Measurements from ENCODE around the gene SLC12A7. TPM values are rescaled to one million over a fixed set of nuclear protein-coding genes. Genes with fewer than 3 reads are reported as not detected.

The SLC12A7 gene
- total RNA-seq, 1 experiment from 2014 or later: 30.8 TPM

DNA sequence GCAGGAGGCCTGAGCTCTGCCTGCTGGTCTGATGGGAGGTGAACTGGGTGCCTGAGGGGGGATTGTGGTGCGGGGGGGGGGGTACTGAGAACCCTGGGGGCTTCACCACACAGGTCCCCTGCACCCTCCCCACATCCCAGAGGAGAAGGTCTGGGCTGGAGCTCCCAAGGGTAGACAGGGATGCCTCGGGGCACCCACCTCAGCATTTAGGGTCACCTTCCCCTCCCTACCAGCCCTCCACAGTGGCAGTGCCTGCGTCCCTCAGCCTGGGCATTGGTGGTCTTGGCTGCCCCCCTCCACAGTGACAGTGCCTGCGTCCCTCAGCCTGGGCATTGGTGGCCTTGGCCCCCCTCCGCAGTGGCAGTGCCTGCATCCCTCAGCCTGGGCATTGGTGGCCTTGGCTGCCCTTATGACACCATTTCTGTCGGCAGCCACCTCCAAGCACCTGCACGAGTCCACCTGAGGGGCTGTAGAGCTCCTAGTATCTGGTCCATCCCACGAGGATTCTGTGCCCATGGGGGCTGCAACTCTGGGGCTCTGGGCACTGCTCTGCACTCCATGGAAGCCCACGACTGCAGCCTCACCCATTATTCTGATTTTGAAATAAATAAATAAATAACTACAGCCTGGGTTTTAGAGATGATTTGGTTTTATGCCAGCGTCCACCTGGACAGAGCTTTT is 81.8 kb downstream of the SLC12A7 start:
- no CpG with 5 or more reads among the region's 10 CpGs for WGBS (ENCODE audit: extremely low coverage, insufficient read length, low lambda C conversion rate)
- DNase-seq: no peak

More for the DNA sequence above, 81.8 kb downstream of the SLC12A7 start:
- H3K27me3 Mint-ChIP-seq (ENCODE audit: low read depth): no peaks in the 10 kb centered on the region
- no peaks in the 10 kb centered on the region for H3K4me1 ChIP-seq (ENCODE audit: insufficient read depth, low read length)
- peaks cover 0 to 1% (median 0%) of the 10 kb centered on the region in 3 experiments; a peak in 1 of 7 replicates for H3K36me3 Mint-ChIP-seq (ENCODE audit: insufficient read depth in 1 of 3, low read depth in 3 of 3)
- no peak overlapping the region for H3K18ac ChIP-seq (ENCODE audit: insufficient read length, low read depth, low read length)
- no peak overlapping the region for H3K4me2 ChIP-seq (ENCODE audit: insufficient read depth, insufficient read length, low read length)
- H2AFZ ChIP-seq (ENCODE audit: low read length): no peak overlapping the region
- H4K91ac ChIP-seq (ENCODE audit: insufficient read length, low read depth, low read length): no peak overlapping the region
- no peak overlapping the region for H3K4me3 Mint-ChIP-seq
- no peaks in the 10 kb centered on the region for H4K20me1 ChIP-seq (ENCODE audit: control insufficient read depth, insufficient read depth, insufficient read length)
- H3K14ac ChIP-seq (ENCODE audit: insufficient read depth, low read length): no peak overlapping the region
- H2AK5ac ChIP-seq (ENCODE audit: insufficient read length, low read length): no peak overlapping the region
- no peak overlapping the region for H4K8ac ChIP-seq (replicated peaks; ENCODE audit: insufficient read length, low read depth, low read length)
- no peak overlapping the region; a peak in 1 of 7 replicates for H3K27ac Mint-ChIP-seq
- no peaks in the 10 kb centered on the region for H3K9me3 ChIP-seq (ENCODE audit: control insufficient read depth, low read depth, low read length)
- H2BK15ac ChIP-seq (ENCODE audit: low read depth, low read length): no peak overlapping the region
- no peak overlapping the region for H3K56ac ChIP-seq (ENCODE audit: insufficient read length, low read depth, low read length)
- no peak overlapping the region for H3K4ac ChIP-seq (ENCODE audit: low read depth, low read length)
- H2BK5ac ChIP-seq (ENCODE audit: insufficient read length, low read length): no peak overlapping the region
- no peak overlapping the region for H3K23ac ChIP-seq (ENCODE audit: insufficient read length, low read depth, low read length)
- no peak overlapping the region for H2BK12ac ChIP-seq (ENCODE audit: insufficient read length, low read depth, low read length)
- no peak overlapping the region for H3K9ac ChIP-seq (ENCODE audit: extremely low read depth, insufficient read length, low read length)
- no peaks in the 10 kb centered on the region for H3K79me2 ChIP-seq (ENCODE audit: insufficient read depth, low read length)
- H2BK20ac ChIP-seq (ENCODE audit: low read depth, low read length, poor library complexity, severe bottlenecking): no peak overlapping the region
- TF ChIP-seq, protein P1, sequence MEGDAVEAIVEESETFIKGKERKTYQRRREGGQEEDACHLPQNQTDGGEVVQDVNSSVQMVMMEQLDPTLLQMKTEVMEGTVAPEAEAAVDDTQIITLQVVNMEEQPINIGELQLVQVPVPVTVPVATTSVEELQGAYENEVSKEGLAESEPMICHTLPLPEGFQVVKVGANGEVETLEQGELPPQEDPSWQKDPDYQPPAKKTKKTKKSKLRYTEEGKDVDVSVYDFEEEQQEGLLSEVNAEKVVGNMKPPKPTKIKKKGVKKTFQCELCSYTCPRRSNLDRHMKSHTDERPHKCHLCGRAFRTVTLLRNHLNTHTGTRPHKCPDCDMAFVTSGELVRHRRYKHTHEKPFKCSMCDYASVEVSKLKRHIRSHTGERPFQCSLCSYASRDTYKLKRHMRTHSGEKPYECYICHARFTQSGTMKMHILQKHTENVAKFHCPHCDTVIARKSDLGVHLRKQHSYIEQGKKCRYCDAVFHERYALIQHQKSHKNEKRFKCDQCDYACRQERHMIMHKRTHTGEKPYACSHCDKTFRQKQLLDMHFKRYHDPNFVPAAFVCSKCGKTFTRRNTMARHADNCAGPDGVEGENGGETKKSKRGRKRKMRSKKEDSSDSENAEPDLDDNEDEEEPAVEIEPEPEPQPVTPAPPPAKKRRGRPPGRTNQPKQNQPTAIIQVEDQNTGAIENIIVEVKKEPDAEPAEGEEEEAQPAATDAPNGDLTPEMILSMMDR (conservative IDR thresholded peaks at IDR 0.05): no peak
- no peak overlapping the region for H3K27ac ChIP-seq (ENCODE audit: insufficient read length, low read depth, low read length)
- H3T11ph ChIP-seq (ENCODE audit: low read length): no peak overlapping the region
- H2BK120ac ChIP-seq (ENCODE audit: low read depth, low read length, poor library complexity, severe bottlenecking): no peak overlapping the region
- no peaks in the 10 kb centered on the region for H3K79me1 ChIP-seq (ENCODE audit: insufficient read depth, low read depth, low read length, poor library complexity, severe bottlenecking)
- no peaks in the 10 kb centered on the region for H3K23me2 ChIP-seq (ENCODE audit: insufficient read length, low read depth, low read length, poor library complexity, severe bottlenecking)
- no peak overlapping the region for H4K5ac ChIP-seq (ENCODE audit: insufficient read length, low read depth, low read length)
- no peaks in the 10 kb centered on the region for H3K27me3 ChIP-seq (ENCODE audit: insufficient read depth, low read length)
- H3K9me3 Mint-ChIP-seq: no peaks in the 10 kb centered on the region
- peaks cover 0 to 10% of the 10 kb centered on the region in 2 experiments; a peak in 1 of 4 replicates for H3K4me1 Mint-ChIP-seq

Measured in H9 (cell line).